Endodermal cell (in vitro differentiated cells): ENCODE results near the gene KIZ. TPM values are rescaled to one million over a fixed set of nuclear protein-coding genes. Genes with fewer than 3 reads are reported as not detected.

ENCODE experiments used
- DNase-seq: peaks from one replicate; pipeline ENCODE4 v3.0.0-alpha.2; 2017
- H3K27ac ChIP-seq: 2 replicates; pipeline ENCODE4 v1.5.1; 2013; ENCODE audit warnings: mild to moderate bottlenecking, low read depth, low read length, moderate library complexity
- H3K27me3 ChIP-seq: 2 replicates; pipeline ENCODE4 v1.6.1; 2013; ENCODE audit warnings: mild to moderate bottlenecking, low read length, moderate library complexity; ENCODE audit not compliant: insufficient read depth, control insufficient read depth, poor library complexity, severe bottlenecking
- H3K36me3 ChIP-seq: 2 replicates; pipeline ENCODE4 v1.7.0; 2013; ENCODE audit warnings: mild to moderate bottlenecking, low read length, moderate library complexity; ENCODE audit not compliant: control insufficient read depth, insufficient read depth
- H3K4me1 ChIP-seq: one replicate; pipeline ENCODE4 v1.7.0; 2013; ENCODE audit warnings: low read length; ENCODE audit not compliant: control insufficient read depth, insufficient read depth
- H3K4me3 ChIP-seq: 2 replicates; pipeline ENCODE4 v1.5.1; 2013; ENCODE audit warnings: mild to moderate bottlenecking, low read length, moderate library complexity
- H3K9ac ChIP-seq: 2 replicates; pipeline ENCODE4 v1.6.1; 2013; ENCODE audit warnings: mild to moderate bottlenecking, low read length, moderate library complexity; ENCODE audit not compliant: poor library complexity, severe bottlenecking; ENCODE audit errors: extremely low read depth
- H3K9me3 ChIP-seq: 2 replicates; pipeline ENCODE4 v1.6.1; 2013; ENCODE audit warnings: mild to moderate bottlenecking, low read length, moderate library complexity; ENCODE audit not compliant: control insufficient read depth
- H3K27ac Mint-ChIP-seq: 2 replicates; pipeline ENCODE4 v1.8.0; 2020; ENCODE audit warnings: mixed read lengths
- H3K27me3 Mint-ChIP-seq: 2 replicates; pipeline ENCODE4 v1.8.0; 2021; ENCODE audit warnings: mild to moderate bottlenecking, mixed read lengths; ENCODE audit not compliant: insufficient read depth
- H3K36me3 Mint-ChIP-seq: 2 replicates; pipeline ENCODE4 v1.8.0; 2020; ENCODE audit warnings: low read depth, mixed read lengths
- H3K4me1 Mint-ChIP-seq: 2 replicates; pipeline ENCODE4 v1.8.0; 2020; ENCODE audit warnings: mixed read lengths
- H3K4me3 Mint-ChIP-seq: 2 replicates; pipeline ENCODE4 v1.8.0; 2020; ENCODE audit warnings: mild to moderate bottlenecking, moderate library complexity, mixed read lengths
- H3K9me3 Mint-ChIP-seq: 2 replicates; pipeline ENCODE4 v1.8.0; 2020; ENCODE audit warnings: mild to moderate bottlenecking, mixed read lengths
- CTCF ChIP-seq: fragments of 200-600 bp; sonication (generic); conservative IDR thresholded peaks from 2 replicates; pipeline ENCODE4 v1.5.0; 2021; ENCODE audit warnings: antibody characterized with exemption, mild to moderate bottlenecking
- WGBS, 2 experiments: methylation state at CpG; one replicate each; pipeline versions ENCODE4 v1.1.5 to v1.1.7; 2013; ENCODE audit warnings: missing lambda C conversion rate in 2 of 2, mixed read lengths in 1 of 2; ENCODE audit not compliant: insufficient coverage in 1 of 2, insufficient read length in 1 of 2; 5-methylcytosine and 5-hydroxymethylcytosine counted together
- total RNA-seq, 2 donors: library from RNA; stranded (reverse); fragmentation: NEBNext Ultra II Directional in 1 of 2; extraction: Animal tissue kit (Norgen Biotek cat#: 25700) in 1 of 2; gene quantifications; 2 replicates in 1 of 2; 3 replicates in 1 of 2; pipeline ENCODE4 v1.2.1, GENCODE V29; 2021

Gene KIZ
- total RNA-seq, 2 donors from 2014 or later = 50.3 to 50.8 TPM

- no peaks in the 10 kb centered on the region for H3K4me1 ChIP-seq
- WGBS, 2 experiments = 88% methylated on average over 5 of the region's 5 CpGs
- no peak overlapping the region for H3K27ac ChIP-seq
- Mint-ChIP-seq H3K36me3 (peaks cover 22% of the 10 kb centered on the region), H3K4me1 (peaks cover 42% of the 10 kb centered on the region), H3K27me3 (no peaks in the 10 kb centered on the region), H3K9me3 (no peaks in the 10 kb centered on the region), H3K4me3 (no peak overlapping the region), H3K27ac (no peak overlapping the region)
- H3K9ac ChIP-seq = no peak overlapping the region
- no peak for DNase-seq
- no peaks in the 10 kb centered on the region for H3K27me3 ChIP-seq
- peak; percentile 67 for TF ChIP-seq CTCF
- H3K4me3 ChIP-seq = no peak overlapping the region
- peaks cover 7% of the 10 kb centered on the region for H3K36me3 ChIP-seq
- H3K9me3 ChIP-seq = no peaks in the 10 kb centered on the region
Observed at GRCh38 chr20:21129861-21130260, 4.0 kb downstream of the KIZ start.

- DNase-seq = no peak
- Mint-ChIP-seq H3K4me3 (no peak overlapping the region), H3K27ac (peak overlapping the region; percentile 66), H3K27me3 (no peaks in the 10 kb centered on the region), H3K9me3 (no peaks in the 10 kb centered on the region), H3K4me1 (peaks cover 28% of the 10 kb centered on the region), H3K36me3 (peaks cover 47% of the 10 kb centered on the region)
- Histone ChIP-seq H3K9ac (no peak overlapping the region), H3K4me3 (no peak overlapping the region), H3K36me3 (peaks cover 23% of the 10 kb centered on the region), H3K9me3 (no peaks in the 10 kb centered on the region), H3K27ac (no peak overlapping the region), H3K4me1 (no peaks in the 10 kb centered on the region), H3K27me3 (no peaks in the 10 kb centered on the region)
- no peak for TF ChIP-seq CTCF
- WGBS, 2 experiments = 90% methylated on average over 3 to 4 of the region's 4 CpGs
Observed at GRCh38 chr20:21133404-21133803, 7.5 kb downstream of the KIZ start.

- TF ChIP-seq CTCF = no peak
- no peak overlapping the region for H3K4me3 Mint-ChIP-seq
- H3K4me1 Mint-ChIP-seq = peaks cover 21% of the 10 kb centered on the region
- peaks cover 23% of the 10 kb centered on the region for H3K36me3 ChIP-seq
- no peaks in the 10 kb centered on the region for H3K27me3 ChIP-seq
- no peak overlapping the region for H3K4me3 ChIP-seq
- no peaks in the 10 kb centered on the region for H3K4me1 ChIP-seq
- no peaks in the 10 kb centered on the region for H3K9me3 Mint-ChIP-seq
- no peak overlapping the region for H3K27ac ChIP-seq
- H3K36me3 Mint-ChIP-seq = peaks cover 48% of the 10 kb centered on the region
- no peaks in the 10 kb centered on the region for H3K27me3 Mint-ChIP-seq
- no peak for DNase-seq
- no peak overlapping the region for H3K9ac ChIP-seq
- 96 to 100% methylated on average over 6 to 15 of the region's 16 CpGs for WGBS, 2 experiments
- no peak overlapping the region for H3K27ac Mint-ChIP-seq
- no peaks in the 10 kb centered on the region for H3K9me3 ChIP-seq
Observed at GRCh38 chr20:21133917-21134622, 8.2 kb downstream of the KIZ start.
